Activated CD4-positive, alpha-beta T cell treated with anti-CD3 and anti-CD28 coated beads for 1 hour (primary cell): ENCODE measurements around the gene ARRDC1.

ENCODE experiments used
- DNase-seq: peaks from one replicate; pipeline ENCODE4 v3.0.0-alpha.2; 2020

The ARRDC1 gene

GRCh38 chr9:137642118-137642601 lies 36.7 kb downstream of the ARRDC1 start:
- DNase-seq: no peak

GRCh38 chr9:137642892-137643291 lies 37.4 kb downstream of the ARRDC1 start:
- no peak for DNase-seq

DNA sequence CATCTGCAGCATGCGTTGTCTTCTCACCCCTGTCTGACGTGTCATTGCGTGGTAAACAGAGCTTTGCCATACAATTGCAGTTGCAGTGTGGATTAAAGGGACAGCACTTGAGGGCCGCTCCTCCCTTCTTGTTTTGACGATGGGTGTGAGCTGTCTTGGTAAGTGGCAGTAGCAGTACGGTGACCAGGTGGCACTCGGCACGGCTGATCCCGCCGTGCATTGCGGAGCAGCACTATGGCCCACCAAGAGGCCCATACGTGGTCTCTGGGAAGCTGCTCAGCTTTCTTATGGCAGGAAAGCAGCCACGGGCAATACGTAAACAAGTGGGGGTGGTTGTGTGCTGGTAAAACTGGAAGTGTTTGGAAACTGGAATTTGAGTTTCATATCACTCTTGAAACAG lies 38.4 kb downstream of the ARRDC1 start:
- no peak for DNase-seq

- no peak for DNase-seq
These were observed 39.7 kb downstream of the ARRDC1 start for GRCh38 chr9:137645211-137645610.

DNA sequence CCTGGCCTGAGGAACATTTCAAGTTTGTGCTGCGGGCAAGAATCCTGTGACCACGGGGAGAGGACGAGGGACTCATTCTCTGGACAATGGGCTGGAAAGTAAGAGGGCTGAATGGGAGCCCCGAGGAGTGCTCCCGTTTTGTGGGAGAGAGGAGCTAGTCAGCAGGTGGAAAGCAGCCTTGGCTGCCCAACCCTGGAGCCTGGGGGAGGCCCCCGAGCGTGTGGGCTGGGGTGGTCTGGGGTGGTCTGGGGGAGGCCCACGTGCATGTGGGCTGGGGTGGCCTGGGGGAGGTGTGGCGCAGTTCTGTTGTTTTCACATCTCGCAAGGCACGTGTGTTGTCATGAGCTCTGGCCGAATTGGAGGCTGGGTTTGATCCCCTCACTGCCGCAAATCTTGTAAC lies 40.9 kb downstream of the ARRDC1 start:
- no peak for DNase-seq

- DNase-seq: no peak
These were observed 41.7 kb downstream of the ARRDC1 start for GRCh38 chr9:137647096-137647714.

DNA sequence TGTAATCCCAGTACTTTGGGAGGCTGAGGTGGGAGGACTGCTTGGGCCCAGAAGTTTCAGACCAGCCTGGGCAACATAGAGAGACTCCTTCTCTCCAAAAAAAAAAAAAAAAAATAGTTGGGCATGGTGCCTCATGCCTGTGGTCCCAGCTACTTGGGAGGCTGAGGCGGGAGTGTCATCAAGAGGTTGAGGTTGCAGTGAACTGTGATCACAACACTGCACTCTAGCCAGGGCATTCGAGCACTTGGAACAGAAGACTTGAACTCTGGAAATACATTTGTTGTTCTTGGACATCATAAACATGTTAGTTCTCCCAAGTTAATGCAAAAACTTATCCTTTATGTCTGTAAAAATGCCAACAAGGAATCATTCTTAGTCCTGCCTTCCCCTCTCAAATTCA lies 42.9 kb downstream of the ARRDC1 start:
- no peak for DNase-seq

- no peak for DNase-seq
These were observed 44.1 kb downstream of the ARRDC1 start for GRCh38 chr9:137649553-137649952.

GRCh38 chr9:137650259-137650658 lies 44.8 kb downstream of the ARRDC1 start:
- no peak for DNase-seq

DNA sequence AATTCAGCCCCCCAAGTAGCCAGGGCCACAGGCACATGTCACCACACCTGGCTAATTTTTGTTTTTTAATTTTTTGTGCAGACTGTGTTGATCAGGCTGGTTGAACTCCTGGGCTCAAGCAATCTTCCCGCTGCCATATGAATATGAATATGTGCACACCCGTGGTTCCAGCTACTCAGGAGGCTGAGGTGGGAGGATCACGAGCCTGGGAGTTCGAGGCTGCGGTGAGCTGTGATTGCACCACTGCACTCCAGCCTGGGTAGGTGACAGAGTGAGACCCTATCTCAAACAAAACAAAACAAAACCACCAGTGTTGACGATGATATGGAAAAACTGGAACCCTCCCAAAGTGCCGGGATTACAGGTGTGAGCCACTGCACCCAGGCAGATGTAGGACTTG lies 45.3 kb downstream of the ARRDC1 start:
- DNase-seq: no peak

DNA sequence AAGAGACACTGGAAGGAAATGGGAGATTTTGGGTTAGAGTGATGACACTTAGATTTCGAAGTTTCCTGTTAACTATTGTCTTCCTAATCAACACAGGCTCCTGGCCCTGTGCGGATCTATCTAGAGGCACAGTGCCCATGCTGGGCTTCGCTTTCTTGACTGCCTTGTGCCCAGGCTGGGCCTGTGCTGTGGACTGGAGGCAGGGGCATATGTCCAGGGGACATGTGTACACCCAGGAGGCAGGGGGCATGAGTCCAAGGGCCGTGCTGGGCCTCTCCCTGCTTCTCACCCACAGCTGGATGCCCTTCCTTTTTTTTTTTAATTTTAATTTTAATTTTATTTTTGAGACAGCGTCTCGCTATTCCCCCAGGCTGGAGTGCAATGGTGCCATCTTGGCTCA lies 50.9 kb downstream of the ARRDC1 start:
- no peak for DNase-seq

- DNase-seq: no peak
These were observed 52.1 kb downstream of the ARRDC1 start for GRCh38 chr9:137657606-137658005.

DNA sequence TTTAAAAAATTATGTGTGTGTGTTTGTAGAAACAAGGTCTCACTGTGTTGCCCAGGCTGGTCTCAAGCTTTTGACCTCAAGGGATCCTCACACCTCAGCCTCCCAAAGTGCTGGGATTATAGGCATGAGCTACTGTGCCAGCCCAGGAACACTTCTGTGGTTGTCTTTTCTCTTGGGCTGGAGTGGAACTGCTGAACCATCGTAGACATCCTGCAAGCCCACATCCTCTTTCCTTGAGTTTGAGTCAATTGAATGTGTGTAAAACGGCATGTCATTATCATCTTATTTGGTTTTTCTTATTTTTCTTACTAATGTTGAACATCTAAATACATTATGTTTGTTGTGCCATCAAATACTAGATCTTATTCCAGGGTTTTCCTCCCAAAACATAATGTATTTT lies 53.3 kb downstream of the ARRDC1 start:
- no peak for DNase-seq

- no peak for DNase-seq
These were observed 54.7 kb downstream of the ARRDC1 start for GRCh38 chr9:137660144-137660543.

DNA sequence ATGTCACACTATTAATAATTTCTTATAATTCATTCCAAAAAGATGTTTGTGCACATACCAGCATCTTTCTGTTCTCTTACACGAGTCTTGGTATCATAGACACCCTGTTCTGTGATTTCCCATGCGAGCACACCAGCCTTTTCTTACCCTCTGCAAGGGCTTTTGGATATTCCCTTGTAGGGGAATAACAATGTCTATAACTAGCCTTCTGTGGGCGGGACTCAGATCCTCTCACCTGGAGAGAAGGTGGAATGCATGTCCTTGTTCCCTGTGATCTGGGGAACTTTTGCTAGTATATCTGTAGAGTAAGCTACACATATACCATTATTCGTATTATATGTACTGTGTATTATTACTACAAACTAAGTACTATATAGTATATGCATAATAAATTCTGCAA lies 58.1 kb downstream of the ARRDC1 start:
- DNase-seq: no peak

- no peak for DNase-seq
These were observed 59.2 kb downstream of the ARRDC1 start for GRCh38 chr9:137664676-137665075.
